SK-N-SH (cell line): ENCODE data around the gene EAF1. TPM values are rescaled to one million over a fixed set of nuclear protein-coding genes. Genes with fewer than 3 reads are reported as not detected.

Experiments used
- CTCF ChIA-PET: fragments of 300-600, 350-600 bp; formaldehyde crosslinking; extraction: SDS; loops from one replicate; lab custom pipeline; 2021; lab: Yijun Ruan, JAX
- POLR2A ChIA-PET: fragments of 350-600 bp; sonication (Branson Sonifier 250); formaldehyde crosslinking; extraction: SDS; loops from one replicate; lab custom pipeline; 2020; ENCODE audit warnings: antibody characterized with exemption, inconsistent platforms; lab: Yijun Ruan, JAX
- DNase-seq: peaks from one replicate; pipeline ENCODE4 v3.0.0; 2012
- H2AFZ ChIP-seq: fragments of 200-600 bp; sonication (generic); 2 replicates; pipeline ENCODE4 v1.8.1; 2016; ENCODE audit warnings: antibody characterized with exemption, mild to moderate bottlenecking, low read depth
- H3F3A ChIP-seq: fragments of 200-600 bp; sonication (generic); replicated peaks from 2 replicates; pipeline ENCODE3; 2016; ENCODE audit warnings: antibody characterized with exemption, mild to moderate bottlenecking; ENCODE audit not compliant: insufficient read depth
- H3K27ac ChIP-seq, 2 experiments: fragments of 200-500 bp in 1 of 2; fragments of 200-600 bp in 1 of 2; sonication (Bioruptor generic) in 1 of 2; sonication (generic), shearing (Covaris generic) in 1 of 2; 2 replicates each; pipeline versions ENCODE4 v1.5.1 to v1.6.1; 2014 to 2016; ENCODE audit warnings: low read depth in 2 of 2, inconsistent platforms in 1 of 2, low read length in 1 of 2, mild to moderate bottlenecking in 1 of 2, mixed read lengths in 1 of 2
- H3K27me3 ChIP-seq: fragments of 200-600 bp; sonication (generic), shearing (Covaris generic); 2 replicates; pipeline ENCODE4 v1.6.1; 2016; ENCODE audit warnings: mixed run types; ENCODE audit not compliant: insufficient read depth
- H3K36me3 ChIP-seq, 2 experiments: fragments of 200-500 bp in 1 of 2; fragments of 200-600 bp in 1 of 2; sonication (Bioruptor generic) in 1 of 2; sonication (generic) in 1 of 2; replicated peaks in 1 of 2; 2 replicates each; pipeline versions ENCODE3 to v1.5.1; 2014 to 2016; ENCODE audit warnings: low read length in 1 of 2, mild to moderate bottlenecking in 1 of 2; ENCODE audit not compliant: insufficient read depth in 2 of 2, control insufficient read depth in 1 of 2
- H3K4me1 ChIP-seq, 2 experiments: fragments of 200-500 bp in 1 of 2; fragments of 200-600 bp in 1 of 2; sonication (Bioruptor generic) in 1 of 2; sonication (generic), shearing (Covaris generic) in 1 of 2; 2 replicates each; pipeline versions ENCODE4 v1.5.1 to v1.6.1; 2014 to 2016; ENCODE audit warnings: low read depth in 1 of 2, low read length in 1 of 2, mixed run types in 1 of 2; ENCODE audit not compliant: insufficient read depth in 2 of 2, control insufficient read depth in 1 of 2
- H3K4me2 ChIP-seq: fragments of 200-600 bp; sonication (generic), shearing (Covaris generic); 2 replicates; pipeline ENCODE4 v1.6.1; 2017; ENCODE audit warnings: mixed run types
- H3K4me3 ChIP-seq, 2 experiments: fragments of 200-500 bp in 1 of 2; fragments of 200-600 bp in 1 of 2; sonication (Bioruptor generic) in 1 of 2; sonication (generic), shearing (Covaris generic) in 1 of 2; 2 replicates each; pipeline versions ENCODE4 v1.5.1 to v1.8.1; 2014 to 2016; ENCODE audit warnings: low read depth in 2 of 2, inconsistent platforms in 1 of 2, low read length in 1 of 2, mild to moderate bottlenecking in 1 of 2, mixed read lengths in 1 of 2, moderate library complexity in 1 of 2
- H3K79me2 ChIP-seq: fragments of 200-600 bp; sonication (generic); 2 replicates; pipeline ENCODE4 v1.8.1; 2017; ENCODE audit warnings: mild to moderate bottlenecking; ENCODE audit not compliant: insufficient read depth
- H3K9ac ChIP-seq: fragments of 200-600 bp; sonication (generic); 2 replicates; pipeline ENCODE4 v1.6.1; 2017; ENCODE audit warnings: mixed run types
- H3K9me2 ChIP-seq: fragments of 200-600 bp; sonication (generic); 2 replicates; pipeline ENCODE4 v1.6.1; 2017; ENCODE audit warnings: mixed run types
- H3K9me3 ChIP-seq: fragments of 200-600 bp; sonication (generic); 2 replicates; pipeline ENCODE4 v1.6.1; 2017; ENCODE audit warnings: mixed run types, mild to moderate bottlenecking, moderate library complexity
- H4K20me1 ChIP-seq: fragments of 200-600 bp; sonication (generic); 2 replicates; pipeline ENCODE4 v1.6.1; 2017; ENCODE audit warnings: mild to moderate bottlenecking, mixed run types; ENCODE audit not compliant: insufficient read depth
- CHD2 ChIP-seq: fragments of 150-350 bp; IDR thresholded peaks from 2 replicates; pipeline ENCODE4 v1.6.1; 2018; ENCODE audit warnings: low read length; ENCODE audit not compliant: partially characterized antibody
- EP300 ChIP-seq, 2 experiments: IDR thresholded peaks; 2 replicates each; pipeline versions ENCODE4 v1.4.0 to v1.6.1; 2012; ENCODE audit warnings: borderline replicate concordance in 1 of 2, low read depth in 1 of 2, low read length in 1 of 2
- FOXM1 ChIP-seq: IDR thresholded peaks from 2 replicates; pipeline ENCODE4 v1.4.0; 2012; ENCODE audit warnings: low read depth, mild to moderate bottlenecking
- GABPA ChIP-seq: IDR thresholded peaks from 2 replicates; pipeline ENCODE4 v1.4.0; 2012; ENCODE audit warnings: low read depth, mild to moderate bottlenecking
- IRF3 ChIP-seq: fragments of 150-350 bp; IDR thresholded peaks from 2 replicates; pipeline ENCODE4 v1.6.1; 2016; ENCODE audit warnings: mild to moderate bottlenecking, low read depth, low read length
- JUND ChIP-seq: IDR thresholded peaks from 2 replicates; pipeline ENCODE4 v1.4.0; 2012
- MAX ChIP-seq: IDR thresholded peaks from 2 replicates; pipeline ENCODE4 v1.4.0; 2012; ENCODE audit warnings: low read depth
- MEF2A ChIP-seq: IDR thresholded peaks from 2 replicates; pipeline ENCODE4 v1.4.0; 2012; ENCODE audit warnings: low read depth, borderline replicate concordance
- MXI1 ChIP-seq: IDR thresholded peaks from 2 replicates; pipeline ENCODE4 v1.6.1; 2012; ENCODE audit warnings: mild to moderate bottlenecking, low read depth, low read length, improper control_type of control experiment
- NFIC ChIP-seq: IDR thresholded peaks from 2 replicates; pipeline ENCODE4 v1.4.0; 2012; ENCODE audit warnings: borderline replicate concordance
- NRF1 ChIP-seq: IDR thresholded peaks from 2 replicates; pipeline ENCODE4 v1.6.1; 2012; ENCODE audit warnings: low read depth, mild to moderate bottlenecking, low read length
- RXRA ChIP-seq: IDR thresholded peaks from 2 replicates; pipeline ENCODE4 v1.4.0; 2012; ENCODE audit warnings: low read depth, mild to moderate bottlenecking, borderline replicate concordance
- SIN3A ChIP-seq: IDR thresholded peaks from 2 replicates; pipeline ENCODE4 v1.6.1; 2012; ENCODE audit warnings: low read depth, mild to moderate bottlenecking, low read length, moderate library complexity, borderline replicate concordance
- TAF1 ChIP-seq: IDR thresholded peaks from 2 replicates; pipeline ENCODE4 v1.6.1; 2012; ENCODE audit warnings: low read depth, mild to moderate bottlenecking, low read length, moderate library complexity, borderline replicate concordance
- TCF12 ChIP-seq: IDR thresholded peaks from 2 replicates; pipeline ENCODE4 v1.4.0; 2012
- TEAD4 ChIP-seq: IDR thresholded peaks from 2 replicates; pipeline ENCODE4 v1.4.0; 2012; ENCODE audit warnings: mild to moderate bottlenecking, borderline replicate concordance; ENCODE audit not compliant: insufficient read depth
- USF1 ChIP-seq: IDR thresholded peaks from 2 replicates; pipeline ENCODE4 v1.4.0; 2012; ENCODE audit warnings: low read depth, borderline replicate concordance
- WGBS: methylation state at CpG from one replicate; pipeline ENCODE4 v1.1.6; 2017; ENCODE audit warnings: low lambda C conversion rate; 5-methylcytosine and 5-hydroxymethylcytosine counted together
- polyA plus RNA-seq, 3 experiments: library from polyadenylated mRNA; depleted of rRNA; stranded (reverse); fragments of >200 nt; gene quantifications; 2 replicates each; pipeline ENCODE4 v1.2.3, GENCODE V29; 2012
- TF ChIP-seq, protein P1 (sequence below): IDR thresholded peaks from 2 replicates; pipeline ENCODE4 v1.4.0; 2012; ENCODE audit warnings: low read depth, borderline replicate concordance
- TF ChIP-seq, protein P2 (sequence below): IDR thresholded peaks from 2 replicates; pipeline ENCODE4 v1.6.1; 2012; ENCODE audit warnings: mild to moderate bottlenecking, low read depth, low read length, moderate library complexity
- TF ChIP-seq, protein P3 (sequence below): IDR thresholded peaks from 2 replicates; pipeline ENCODE4; 2012
- TF ChIP-seq, protein P4 (sequence below): fragments of 150-350 bp; IDR thresholded peaks from 2 replicates; pipeline ENCODE4 v1.6.1; 2017; ENCODE audit warnings: antibody characterized with exemption, low read length, low read depth, borderline replicate concordance

Gene EAF1
- polyA plus RNA-seq (2012; rRNA removed): 10.0 and 11.1 TPM in 2 replicates
- polyA plus RNA-seq (2012; cell fraction: cytosol; rRNA removed): 8.3 and 10.0 TPM in 2 replicates
- 9.3 and 10.6 TPM in 2 replicates for polyA plus RNA-seq (2012; cell fraction: nucleus; rRNA removed)

GRCh38 chr3:15427182-15427880, at the start of gene EAF1, which contains the start of gene METTL6:
TSS of gene EAF1 (plus strand) at chr3:15427598. CDS start at chr3:15427780, 182 bp downstream.
TSS of gene METTL6 (minus strand) at chr3:15427544. CDS start at chr3:15426511, 1,033 bp downstream.
- H4K20me1 ChIP-seq: peaks cover 19% of the 10 kb centered on the region; the same call in 1 of the 2 replicates
- H3K9ac ChIP-seq: peak within 1 kb of the TSS; percentile 90
- peaks cover 37 to 51% of the 10 kb centered on the region in 2 experiments for H3K36me3 ChIP-seq
- peak within 1 kb of the TSS; percentile 94 for H2AFZ ChIP-seq
- no peaks in the 10 kb centered on the region for H3F3A ChIP-seq
- H3K9me2 ChIP-seq: no peaks in the 10 kb centered on the region
- no peaks in the 10 kb centered on the region for H3K9me3 ChIP-seq
- H3K79me2 ChIP-seq: peaks cover 69% of the 10 kb centered on the region
- ChIA-PET CTCF (interaction anchor here (0.9 to 1.5 kb wide), 3 partner anchors 99 to 131 kb away, joined by 3 to 5 read pairs (median 3); no protein-coding TSS in a partner anchor), POLR2A (no interaction called here)
- H3K4me1 ChIP-seq: peaks cover 14 to 15% of the 10 kb centered on the region in 2 experiments; a peak in 3 of 4 replicates
- peak within 1 kb of the TSS; percentile 89 to 91 for H3K4me3 ChIP-seq
- H3K27ac ChIP-seq: peak within 1 kb of the TSS; percentile 75 to 86
- H3K4me2 ChIP-seq: peak within 1 kb of the TSS; percentile 98
- DNase-seq: peak; percentile 91
- WGBS: 2% methylated on average over 30 of the region's 52 CpGs
- H3K27me3 ChIP-seq: no peaks in the 10 kb centered on the region
- TF ChIP-seq, protein P1, sequence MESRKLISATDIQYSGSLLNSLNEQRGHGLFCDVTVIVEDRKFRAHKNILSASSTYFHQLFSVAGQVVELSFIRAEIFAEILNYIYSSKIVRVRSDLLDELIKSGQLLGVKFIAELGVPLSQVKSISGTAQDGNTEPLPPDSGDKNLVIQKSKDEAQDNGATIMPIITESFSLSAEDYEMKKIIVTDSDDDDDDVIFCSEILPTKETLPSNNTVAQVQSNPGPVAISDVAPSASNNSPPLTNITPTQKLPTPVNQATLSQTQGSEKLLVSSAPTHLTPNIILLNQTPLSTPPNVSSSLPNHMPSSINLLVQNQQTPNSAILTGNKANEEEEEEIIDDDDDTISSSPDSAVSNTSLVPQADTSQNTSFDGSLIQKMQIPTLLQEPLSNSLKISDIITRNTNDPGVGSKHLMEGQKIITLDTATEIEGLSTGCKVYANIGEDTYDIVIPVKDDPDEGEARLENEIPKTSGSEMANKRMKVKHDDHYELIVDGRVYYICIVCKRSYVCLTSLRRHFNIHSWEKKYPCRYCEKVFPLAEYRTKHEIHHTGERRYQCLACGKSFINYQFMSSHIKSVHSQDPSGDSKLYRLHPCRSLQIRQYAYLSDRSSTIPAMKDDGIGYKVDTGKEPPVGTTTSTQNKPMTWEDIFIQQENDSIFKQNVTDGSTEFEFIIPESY: no peak
- TF ChIP-seq TAF1: peak; percentile 80
- peak; percentile 98 for TF ChIP-seq GABPA
- TF ChIP-seq RXRA: no peak
- TF ChIP-seq, protein P2, sequence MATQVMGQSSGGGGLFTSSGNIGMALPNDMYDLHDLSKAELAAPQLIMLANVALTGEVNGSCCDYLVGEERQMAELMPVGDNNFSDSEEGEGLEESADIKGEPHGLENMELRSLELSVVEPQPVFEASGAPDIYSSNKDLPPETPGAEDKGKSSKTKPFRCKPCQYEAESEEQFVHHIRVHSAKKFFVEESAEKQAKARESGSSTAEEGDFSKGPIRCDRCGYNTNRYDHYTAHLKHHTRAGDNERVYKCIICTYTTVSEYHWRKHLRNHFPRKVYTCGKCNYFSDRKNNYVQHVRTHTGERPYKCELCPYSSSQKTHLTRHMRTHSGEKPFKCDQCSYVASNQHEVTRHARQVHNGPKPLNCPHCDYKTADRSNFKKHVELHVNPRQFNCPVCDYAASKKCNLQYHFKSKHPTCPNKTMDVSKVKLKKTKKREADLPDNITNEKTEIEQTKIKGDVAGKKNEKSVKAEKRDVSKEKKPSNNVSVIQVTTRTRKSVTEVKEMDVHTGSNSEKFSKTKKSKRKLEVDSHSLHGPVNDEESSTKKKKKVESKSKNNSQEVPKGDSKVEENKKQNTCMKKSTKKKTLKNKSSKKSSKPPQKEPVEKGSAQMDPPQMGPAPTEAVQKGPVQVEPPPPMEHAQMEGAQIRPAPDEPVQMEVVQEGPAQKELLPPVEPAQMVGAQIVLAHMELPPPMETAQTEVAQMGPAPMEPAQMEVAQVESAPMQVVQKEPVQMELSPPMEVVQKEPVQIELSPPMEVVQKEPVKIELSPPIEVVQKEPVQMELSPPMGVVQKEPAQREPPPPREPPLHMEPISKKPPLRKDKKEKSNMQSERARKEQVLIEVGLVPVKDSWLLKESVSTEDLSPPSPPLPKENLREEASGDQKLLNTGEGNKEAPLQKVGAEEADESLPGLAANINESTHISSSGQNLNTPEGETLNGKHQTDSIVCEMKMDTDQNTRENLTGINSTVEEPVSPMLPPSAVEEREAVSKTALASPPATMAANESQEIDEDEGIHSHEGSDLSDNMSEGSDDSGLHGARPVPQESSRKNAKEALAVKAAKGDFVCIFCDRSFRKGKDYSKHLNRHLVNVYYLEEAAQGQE: 0 out of 2 replicates have a peak, but pooled peaks have one; percentile 5
- TF ChIP-seq USF1: no peak
- TF ChIP-seq NFIC: no peak
- TF ChIP-seq, protein P3, sequence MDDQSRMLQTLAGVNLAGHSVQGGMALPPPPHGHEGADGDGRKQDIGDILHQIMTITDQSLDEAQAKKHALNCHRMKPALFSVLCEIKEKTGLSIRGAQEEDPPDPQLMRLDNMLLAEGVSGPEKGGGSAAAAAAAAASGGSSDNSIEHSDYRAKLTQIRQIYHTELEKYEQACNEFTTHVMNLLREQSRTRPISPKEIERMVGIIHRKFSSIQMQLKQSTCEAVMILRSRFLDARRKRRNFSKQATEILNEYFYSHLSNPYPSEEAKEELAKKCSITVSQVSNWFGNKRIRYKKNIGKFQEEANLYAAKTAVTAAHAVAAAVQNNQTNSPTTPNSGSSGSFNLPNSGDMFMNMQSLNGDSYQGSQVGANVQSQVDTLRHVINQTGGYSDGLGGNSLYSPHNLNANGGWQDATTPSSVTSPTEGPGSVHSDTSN: no peak
- TF ChIP-seq TEAD4: no peak
- TF ChIP-seq CHD2: peak; percentile 18
- no peak for TF ChIP-seq TCF12
- TF ChIP-seq FOXM1: no peak
- no peak for TF ChIP-seq NRF1
- no peak for TF ChIP-seq EP300 (IDR thresholded peaks at IDR 0.05; ENCODE audit: borderline replicate concordance in 1 of 2, low read depth in 1 of 2, low read length in 1 of 2)
- peak; percentile 67; the same call in 1 of the 2 replicates for TF ChIP-seq MXI1
- peak; percentile 95; the same call in 1 of the 2 replicates for TF ChIP-seq SIN3A
- TF ChIP-seq MAX: peak; percentile 89
- no peak for TF ChIP-seq JUND
- no peak for TF ChIP-seq MEF2A
- TF ChIP-seq, protein P4, sequence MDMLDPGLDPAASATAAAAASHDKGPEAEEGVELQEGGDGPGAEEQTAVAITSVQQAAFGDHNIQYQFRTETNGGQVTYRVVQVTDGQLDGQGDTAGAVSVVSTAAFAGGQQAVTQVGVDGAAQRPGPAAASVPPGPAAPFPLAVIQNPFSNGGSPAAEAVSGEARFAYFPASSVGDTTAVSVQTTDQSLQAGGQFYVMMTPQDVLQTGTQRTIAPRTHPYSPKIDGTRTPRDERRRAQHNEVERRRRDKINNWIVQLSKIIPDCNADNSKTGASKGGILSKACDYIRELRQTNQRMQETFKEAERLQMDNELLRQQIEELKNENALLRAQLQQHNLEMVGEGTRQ: no peak
- TF ChIP-seq IRF3: no peak
